HEK293 (cell line): Measurements from ENCODE around the gene RNF215.

ENCODE experiments used
- CTCF ChIA-PET: fragments of 350-600 bp; formaldehyde crosslinking; extraction: SDS; loops from one replicate; lab custom pipeline; 2021; ENCODE audit warnings: antibody characterized with exemption; lab: Yijun Ruan, JAX
- POLR2A ChIA-PET: fragments of 300-600 bp; formaldehyde crosslinking; extraction: SDS; loops from one replicate; lab custom pipeline; 2020; ENCODE audit warnings: antibody characterized with exemption, inconsistent platforms; lab: Yijun Ruan, JAX
- H3K27ac ChIP-seq: fragments of 200-500 bp; sonication (Bioruptor generic); 2 replicates; pipeline ENCODE4 v1.5.1; 2014; ENCODE audit warnings: low read depth, low read length, control low read depth, inconsistent platforms; ENCODE audit errors: extremely low read depth
- H3K36me3 ChIP-seq, 2 experiments: fragments of 200-500 bp in 1 of 2; sonication (Bioruptor generic) in 1 of 2; 1 replicate in 1 of 2; 2 replicates in 1 of 2; pipeline ENCODE4 v1.5.1; 2014 to 2017; ENCODE audit warnings: inconsistent platforms in 2 of 2, low read length in 2 of 2; ENCODE audit not compliant: control insufficient read depth in 2 of 2, insufficient read depth in 1 of 2
- H3K4me1 ChIP-seq: fragments of 200-500 bp; sonication (Bioruptor generic); 2 replicates; pipeline ENCODE4 v1.5.1; 2014; ENCODE audit warnings: mild to moderate bottlenecking, low read length, inconsistent platforms; ENCODE audit not compliant: control insufficient read depth, insufficient read depth
- H3K4me3 ChIP-seq: 2 replicates; pipeline ENCODE4 v1.5.1; 2011; ENCODE audit warnings: low read depth, mild to moderate bottlenecking, control low read depth, low read length, moderate library complexity
- H3K9me3 ChIP-seq: fragments of 200-500 bp; sonication (Bioruptor generic); 2 replicates; pipeline ENCODE4 v1.5.1; 2014; ENCODE audit warnings: low read depth, low read length, inconsistent platforms; ENCODE audit not compliant: control insufficient read depth, insufficient read depth
- GFI1B ChIP-seq: fragments of 450-650 bp; formaldehyde crosslinking; IDR thresholded peaks from 2 replicates; pipeline ENCODE4 v1.5.1; 2016; ENCODE audit warnings: missing biosample characterization, missing genetic modification characterization
- OSR2 ChIP-seq: fragments of 450-650 bp; formaldehyde crosslinking; IDR thresholded peaks from 2 replicates; pipeline ENCODE4 v1.5.1; 2016; ENCODE audit warnings: missing biosample characterization, missing genetic modification characterization
- REPIN1 ChIP-seq: fragments of 450-650 bp; formaldehyde crosslinking; IDR thresholded peaks from 2 replicates; pipeline ENCODE4 v1.5.1; 2017; ENCODE audit warnings: missing biosample characterization, missing genetic modification characterization, low read depth
- SCRT2 ChIP-seq: fragments of 450-650 bp; formaldehyde crosslinking; IDR thresholded peaks from 2 replicates; pipeline ENCODE4 v1.5.1; 2016; ENCODE audit warnings: missing biosample characterization, missing genetic modification characterization
- SP2 ChIP-seq: fragments of 450-650 bp; formaldehyde crosslinking; IDR thresholded peaks from 2 replicates; pipeline ENCODE4 v1.5.1; 2016; ENCODE audit warnings: missing biosample characterization, missing genetic modification characterization
- SP3 ChIP-seq: fragments of 450-650 bp; formaldehyde crosslinking; IDR thresholded peaks from 2 replicates; pipeline ENCODE4 v1.5.1; 2016; ENCODE audit warnings: missing biosample characterization, missing genetic modification characterization
- SP7 ChIP-seq: fragments of 450-650 bp; formaldehyde crosslinking; IDR thresholded peaks from 2 replicates; pipeline ENCODE4 v1.5.1; 2016; ENCODE audit warnings: missing biosample characterization, missing genetic modification characterization
- YY2 ChIP-seq: fragments of 450-650 bp; formaldehyde crosslinking; IDR thresholded peaks from 2 replicates; pipeline ENCODE4 v1.5.1; 2016; ENCODE audit warnings: missing biosample characterization, missing genetic modification characterization
- ZIC2 ChIP-seq: fragments of 450-650 bp; formaldehyde crosslinking; IDR thresholded peaks from 2 replicates; pipeline ENCODE4 v1.5.1; 2016; ENCODE audit warnings: missing biosample characterization, missing genetic modification characterization
- ZNF335 ChIP-seq: fragments of 450-650 bp; formaldehyde crosslinking; conservative IDR thresholded peaks from 2 replicates; pipeline ENCODE4 v1.5.1; 2016; ENCODE audit warnings: missing biosample characterization, missing genetic modification characterization
- ZNF341 ChIP-seq: fragments of 450-650 bp; formaldehyde crosslinking; IDR thresholded peaks from 2 replicates; pipeline ENCODE4; 2016; ENCODE audit warnings: low read depth, missing biosample characterization, missing genetic modification characterization
- ZNF350 ChIP-seq: fragments of 450-650 bp; formaldehyde crosslinking; IDR thresholded peaks from 2 replicates; pipeline ENCODE4 v1.5.0; 2017; ENCODE audit warnings: missing biosample characterization, mild to moderate bottlenecking, missing genetic modification characterization
- ZNF555 ChIP-seq: fragments of 450-650 bp; formaldehyde crosslinking; conservative IDR thresholded peaks from 2 replicates; pipeline ENCODE4 v1.5.1; 2017; ENCODE audit warnings: missing biosample characterization, mild to moderate bottlenecking, missing genetic modification characterization, inconsistent platforms
- ZNF558 ChIP-seq: fragments of 450-650 bp; formaldehyde crosslinking; IDR thresholded peaks from 2 replicates; pipeline ENCODE4 v1.5.1; 2016; ENCODE audit warnings: missing biosample characterization, missing genetic modification characterization
- ZNF561 ChIP-seq: fragments of 450-650 bp; IDR thresholded peaks from 2 replicates; pipeline ENCODE4 v1.5.1; 2018; ENCODE audit warnings: missing biosample characterization, missing genetic modification characterization, borderline replicate concordance
- ZNF677 ChIP-seq: fragments of 450-650 bp; IDR thresholded peaks from 2 replicates; pipeline ENCODE4 v1.5.0; 2018; ENCODE audit warnings: missing biosample characterization, mild to moderate bottlenecking, missing genetic modification characterization, moderate library complexity
- ZNF747 ChIP-seq: fragments of 450-650 bp; formaldehyde crosslinking; IDR thresholded peaks from 2 replicates; pipeline ENCODE4 v1.5.1; 2016; ENCODE audit warnings: missing biosample characterization, missing genetic modification characterization
- ZNF777 ChIP-seq: fragments of 450-650 bp; formaldehyde crosslinking; IDR thresholded peaks from 2 replicates; pipeline ENCODE4 v1.5.1; 2017; ENCODE audit warnings: missing biosample characterization, missing genetic modification characterization, borderline replicate concordance
- ZNF792 ChIP-seq: fragments of 450-650 bp; formaldehyde crosslinking; IDR thresholded peaks from 2 replicates; pipeline ENCODE4 v1.5.1; 2016; ENCODE audit warnings: missing biosample characterization, missing genetic modification characterization
- TF ChIP-seq, protein P1 (sequence below): fragments of 450-650 bp; formaldehyde crosslinking; IDR thresholded peaks from 2 replicates; pipeline ENCODE4 v1.5.1; 2016; ENCODE audit warnings: missing biosample characterization, missing genetic modification characterization
- TF ChIP-seq, protein P2 (sequence below): fragments of 450-650 bp; formaldehyde crosslinking; IDR thresholded peaks from 2 replicates; pipeline ENCODE4 v1.5.1; 2016; ENCODE audit warnings: missing biosample characterization, missing genetic modification characterization
- TF ChIP-seq, protein P3 (sequence below): fragments of 450-650 bp; formaldehyde crosslinking; IDR thresholded peaks from 2 replicates; pipeline ENCODE4 v1.5.1; 2016; ENCODE audit warnings: missing biosample characterization, missing genetic modification characterization
- TF ChIP-seq, protein P4 (sequence below): fragments of 450-650 bp; formaldehyde crosslinking; IDR thresholded peaks from 2 replicates; pipeline ENCODE4; 2016; ENCODE audit warnings: missing biosample characterization, missing genetic modification characterization

The RNF215 gene

GRCh38 chr22:30386608-30386959 is 627 bp downstream of the RNF215 start (continued):
- TF ChIP-seq SP7 (tag by site-specific recombination) (no peak), GFI1B (tag by site-specific recombination) (no peak), ZNF747 (tag by site-specific recombination) (no peak), REPIN1 (tag by site-specific recombination) (no peak), SP3 (tag by site-specific recombination) (peak; percentile 11; the same call in 1 of the 2 replicates), ZNF341 (tag by site-specific recombination) (no peak), OSR2 (tag by site-specific recombination) (no peak), SCRT2 (no peak), ZIC2 (tag by site-specific recombination) (peak; percentile 26; the same call in 1 of the 2 replicates), ZNF677 (tag by site-specific recombination) (no peak), SP2 (tag by site-specific recombination) (0 out of 2 replicates have a peak, but pooled peaks have one; percentile 4)
- TF ChIP-seq, all 188 proteins: peak for 7

DNA sequence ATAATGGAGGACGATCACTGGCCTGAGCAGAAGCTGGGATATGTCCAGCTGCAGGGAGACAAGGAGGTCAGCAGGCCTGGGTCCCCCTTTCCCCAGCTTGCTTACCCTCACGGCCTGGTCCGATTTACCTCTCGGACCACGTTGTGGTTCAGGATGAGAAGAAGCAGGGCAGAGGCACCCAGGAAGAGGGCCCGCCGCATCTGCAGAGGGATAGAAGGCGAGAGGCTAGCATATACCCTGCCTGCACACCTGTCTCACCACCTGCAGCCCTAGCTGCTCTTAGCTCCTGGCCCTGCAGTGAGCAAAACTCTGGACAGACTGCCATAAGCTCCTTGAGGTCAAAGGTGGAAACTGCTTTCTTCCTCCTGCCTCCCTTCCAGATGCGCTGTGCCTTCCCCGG is 1.3 kb downstream of the RNF215 start:
- Histone ChIP-seq H3K36me3 (peaks cover 0 to 39% of the 10 kb centered on the region in 2 experiments; a peak in 2 of 3 replicates), H3K4me1 (peaks cover 2% of the 10 kb centered on the region; the same call in 1 of the 2 replicates), H3K27ac (no peak overlapping the region; the same call in 1 of the 2 replicates), H3K9me3 (no peaks in the 10 kb centered on the region), H3K4me3 (no peak overlapping the region)
- TF ChIP-seq ZNF350 (tag by site-specific recombination) (no peak), ZNF335 (tag by site-specific recombination) (no peak), ZNF555 (no peak), YY2 (tag by site-specific recombination) (no peak), ZNF777 (tag by site-specific recombination) (no peak), ZNF558 (tag by site-specific recombination) (no peak), ZNF792 (tag by site-specific recombination) (no peak), ZNF561 (no peak)
- TF ChIP-seq, protein P1, sequence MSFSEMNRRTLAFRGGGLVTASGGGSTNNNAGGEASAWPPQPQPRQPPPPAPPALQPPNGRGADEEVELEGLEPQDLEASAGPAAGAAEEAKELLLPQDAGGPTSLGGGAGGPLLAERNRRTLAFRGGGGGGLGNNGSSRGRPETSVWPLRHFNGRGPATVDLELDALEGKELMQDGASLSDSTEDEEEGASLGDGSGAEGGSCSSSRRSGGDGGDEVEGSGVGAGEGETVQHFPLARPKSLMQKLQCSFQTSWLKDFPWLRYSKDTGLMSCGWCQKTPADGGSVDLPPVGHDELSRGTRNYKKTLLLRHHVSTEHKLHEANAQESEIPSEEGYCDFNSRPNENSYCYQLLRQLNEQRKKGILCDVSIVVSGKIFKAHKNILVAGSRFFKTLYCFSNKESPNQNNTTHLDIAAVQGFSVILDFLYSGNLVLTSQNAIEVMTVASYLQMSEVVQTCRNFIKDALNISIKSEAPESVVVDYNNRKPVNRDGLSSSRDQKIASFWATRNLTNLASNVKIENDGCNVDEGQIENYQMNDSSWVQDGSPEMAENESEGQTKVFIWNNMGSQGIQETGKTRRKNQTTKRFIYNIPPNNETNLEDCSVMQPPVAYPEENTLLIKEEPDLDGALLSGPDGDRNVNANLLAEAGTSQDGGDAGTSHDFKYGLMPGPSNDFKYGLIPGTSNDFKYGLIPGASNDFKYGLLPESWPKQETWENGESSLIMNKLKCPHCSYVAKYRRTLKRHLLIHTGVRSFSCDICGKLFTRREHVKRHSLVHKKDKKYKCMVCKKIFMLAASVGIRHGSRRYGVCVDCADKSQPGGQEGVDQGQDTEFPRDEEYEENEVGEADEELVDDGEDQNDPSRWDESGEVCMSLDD (tag by site-specific recombination), result no peak
- TF ChIP-seq, protein P2, sequence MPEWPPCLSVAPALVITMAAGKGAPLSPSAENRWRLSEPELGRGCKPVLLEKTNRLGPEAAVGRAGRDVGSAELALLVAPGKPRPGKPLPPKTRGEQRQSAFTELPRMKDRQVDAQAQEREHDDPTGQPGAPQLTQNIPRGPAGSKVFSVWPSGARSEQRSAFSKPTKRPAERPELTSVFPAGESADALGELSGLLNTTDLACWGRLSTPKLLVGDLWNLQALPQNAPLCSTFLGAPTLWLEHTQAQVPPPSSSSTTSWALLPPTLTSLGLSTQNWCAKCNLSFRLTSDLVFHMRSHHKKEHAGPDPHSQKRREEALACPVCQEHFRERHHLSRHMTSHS (tag by site-specific recombination), result no peak
- TF ChIP-seq, protein P3, sequence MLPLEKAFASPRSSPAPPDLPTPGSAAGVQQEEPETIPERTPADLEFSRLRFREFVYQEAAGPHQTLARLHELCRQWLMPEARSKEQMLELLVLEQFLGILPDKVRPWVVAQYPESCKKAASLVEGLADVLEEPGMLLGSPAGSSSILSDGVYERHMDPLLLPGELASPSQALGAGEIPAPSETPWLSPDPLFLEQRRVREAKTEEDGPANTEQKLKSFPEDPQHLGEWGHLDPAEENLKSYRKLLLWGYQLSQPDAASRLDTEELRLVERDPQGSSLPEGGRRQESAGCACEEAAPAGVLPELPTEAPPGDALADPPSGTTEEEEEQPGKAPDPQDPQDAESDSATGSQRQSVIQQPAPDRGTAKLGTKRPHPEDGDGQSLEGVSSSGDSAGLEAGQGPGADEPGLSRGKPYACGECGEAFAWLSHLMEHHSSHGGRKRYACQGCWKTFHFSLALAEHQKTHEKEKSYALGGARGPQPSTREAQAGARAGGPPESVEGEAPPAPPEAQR (tag by site-specific recombination), result no peak
- TF ChIP-seq, protein P4, sequence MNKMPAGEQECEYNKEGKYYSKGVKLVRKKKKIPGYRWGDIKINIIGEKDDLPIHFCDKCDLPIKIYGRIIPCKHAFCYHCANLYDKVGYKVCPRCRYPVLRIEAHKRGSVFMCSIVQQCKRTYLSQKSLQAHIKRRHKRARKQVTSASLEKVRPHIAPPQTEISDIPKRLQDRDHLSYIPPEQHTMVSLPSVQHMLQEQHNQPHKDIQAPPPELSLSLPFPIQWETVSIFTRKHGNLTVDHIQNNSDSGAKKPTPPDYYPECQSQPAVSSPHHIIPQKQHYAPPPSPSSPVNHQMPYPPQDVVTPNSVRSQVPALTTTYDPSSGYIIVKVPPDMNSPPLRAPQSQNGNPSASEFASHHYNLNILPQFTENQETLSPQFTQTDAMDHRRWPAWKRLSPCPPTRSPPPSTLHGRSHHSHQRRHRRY (tag by site-specific recombination), result no peak
- ChIA-PET CTCF (interaction anchor here (0.6 to 3.6 kb wide), 16 partner anchors 9 to 278 kb away, joined by 3 to 36 read pairs (median 4); partner anchors contain the start of genes CASTOR1, CCDC157, SEC14L2 and SF3A1), POLR2A (interaction anchor here (0.7 to 1.9 kb wide), 4 partner anchors 11 to 110 kb away, joined by 3 to 11 read pairs (median 4); partner anchors contain the start of genes CCDC157, SEC14L2 and SF3A1)
